Measurements from ENCODE around the gene PSORS1C1.

GRCh38 chr6:31162463-31163165 lies 48.0 kb downstream of the PSORS1C1 start:
- TF ChIP-seq CTCF (optimal IDR thresholded peaks at IDR 0.05 in 1 of 3, IDR thresholded peaks at IDR 0.05 in 1 of 3, conservative IDR thresholded peaks at IDR 0.05 in 1 of 3; ENCODE audit: extremely low read depth in 1 of 3, insufficient read depth in 2 of 3, low read length in 3 of 3) (no peak), EZH2 (IDR thresholded peaks at IDR 0.05; ENCODE audit: low read length) (no peak)

All from keratinocyte (primary cell).